ENCODE measurements around the gene NAPB.

Gene NAPB

DNA sequence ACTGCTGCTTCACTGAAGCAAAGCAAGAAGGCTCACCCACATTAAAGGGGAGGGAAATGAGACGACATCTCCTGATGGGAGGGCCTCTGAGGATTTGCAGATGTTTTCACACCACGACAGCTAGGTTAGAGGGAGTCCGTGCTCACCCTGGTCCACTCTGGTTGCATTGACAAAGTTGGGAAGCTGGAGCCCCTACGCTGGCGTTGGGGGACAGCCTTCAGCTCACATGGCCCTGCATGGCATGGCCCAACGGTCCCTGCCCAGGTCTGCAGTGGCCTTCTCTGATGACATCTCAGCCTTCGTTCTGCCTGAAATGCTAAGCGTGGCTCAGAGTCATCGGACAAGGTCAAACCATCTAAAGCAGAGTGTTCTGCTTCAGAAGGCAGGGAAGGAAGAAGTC lies 3.8 kb upstream of the NAPB start:
- no peak for DNase-seq (ENCODE audit: low read depth)
- TF ChIP-seq, protein P1, sequence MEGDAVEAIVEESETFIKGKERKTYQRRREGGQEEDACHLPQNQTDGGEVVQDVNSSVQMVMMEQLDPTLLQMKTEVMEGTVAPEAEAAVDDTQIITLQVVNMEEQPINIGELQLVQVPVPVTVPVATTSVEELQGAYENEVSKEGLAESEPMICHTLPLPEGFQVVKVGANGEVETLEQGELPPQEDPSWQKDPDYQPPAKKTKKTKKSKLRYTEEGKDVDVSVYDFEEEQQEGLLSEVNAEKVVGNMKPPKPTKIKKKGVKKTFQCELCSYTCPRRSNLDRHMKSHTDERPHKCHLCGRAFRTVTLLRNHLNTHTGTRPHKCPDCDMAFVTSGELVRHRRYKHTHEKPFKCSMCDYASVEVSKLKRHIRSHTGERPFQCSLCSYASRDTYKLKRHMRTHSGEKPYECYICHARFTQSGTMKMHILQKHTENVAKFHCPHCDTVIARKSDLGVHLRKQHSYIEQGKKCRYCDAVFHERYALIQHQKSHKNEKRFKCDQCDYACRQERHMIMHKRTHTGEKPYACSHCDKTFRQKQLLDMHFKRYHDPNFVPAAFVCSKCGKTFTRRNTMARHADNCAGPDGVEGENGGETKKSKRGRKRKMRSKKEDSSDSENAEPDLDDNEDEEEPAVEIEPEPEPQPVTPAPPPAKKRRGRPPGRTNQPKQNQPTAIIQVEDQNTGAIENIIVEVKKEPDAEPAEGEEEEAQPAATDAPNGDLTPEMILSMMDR (conservative IDR thresholded peaks at IDR 0.05; ENCODE audit: low read length): no peak
- no peak overlapping the region for H3K4me3 ChIP-seq (ENCODE audit: low read length)

DNA sequence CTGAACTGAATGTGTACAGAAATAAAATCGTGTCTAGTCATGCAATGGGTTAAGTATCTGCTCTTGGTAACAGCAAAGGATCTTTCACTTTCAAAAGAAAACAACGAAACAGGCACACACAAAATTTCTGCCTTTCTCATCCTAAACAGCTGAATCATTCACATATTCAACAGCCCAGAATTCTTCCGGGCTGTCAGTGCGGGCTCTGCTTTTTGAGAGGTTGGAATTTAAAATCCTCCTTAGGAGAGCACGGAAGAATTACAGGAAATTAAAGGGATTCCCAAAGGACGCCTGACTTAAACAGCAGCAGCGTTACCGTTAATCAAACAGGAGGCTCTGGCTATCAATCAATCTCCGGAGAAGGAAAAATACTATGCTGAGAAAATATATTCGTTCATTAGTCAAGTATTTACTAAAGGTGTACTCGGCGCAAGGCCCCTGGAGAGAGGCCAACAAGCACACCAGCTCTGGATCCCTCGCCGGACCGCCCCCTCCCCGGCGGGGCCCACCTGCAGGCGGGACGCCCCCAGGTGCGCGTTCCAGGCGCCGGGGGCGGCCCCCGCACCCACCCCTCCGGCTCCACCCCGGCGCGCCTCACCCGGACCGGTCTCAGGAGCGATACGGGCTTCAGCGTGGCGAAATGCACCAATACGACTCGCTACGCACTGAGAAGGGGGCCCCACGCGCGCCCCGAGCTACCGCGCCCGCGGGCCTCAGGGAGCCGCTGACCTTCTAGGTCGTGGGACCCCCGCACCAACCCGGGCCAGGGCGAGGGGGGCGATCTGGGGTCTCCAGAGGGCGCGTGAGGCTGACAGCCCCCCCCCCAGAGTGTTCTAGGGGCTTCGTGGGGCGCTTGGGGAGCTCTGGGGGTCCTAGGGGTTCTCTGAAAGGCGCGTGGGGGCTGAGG lies 1.0 kb downstream of the NAPB start:
- peak overlapping the region; percentile 90 for H3K4me3 ChIP-seq (ENCODE audit: low read length)
- TF ChIP-seq, protein P1 (conservative IDR thresholded peaks at IDR 0.05; ENCODE audit: low read length): no peak
- peak; percentile 71 for DNase-seq (ENCODE audit: low read depth)

DNA sequence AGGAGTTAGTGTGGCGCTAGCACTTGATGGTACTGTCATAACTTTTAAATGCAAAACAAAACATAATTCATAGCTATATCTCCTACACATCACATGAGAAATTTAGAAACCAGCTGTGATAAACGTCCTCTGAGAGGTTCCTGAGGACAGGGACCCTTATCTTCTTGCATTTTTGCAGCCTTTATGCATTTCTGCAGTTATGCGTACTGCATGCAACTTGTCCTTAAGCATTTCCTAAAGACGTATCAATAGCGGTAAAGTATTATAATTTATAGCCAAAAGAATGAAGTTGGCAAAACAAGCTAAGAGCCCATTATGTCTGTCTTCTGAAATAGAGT lies 1.7 kb downstream of the NAPB start:
- peak overlapping the region; percentile 90 for H3K4me3 ChIP-seq (ENCODE audit: low read length)
- no peak for DNase-seq (ENCODE audit: low read depth)
- TF ChIP-seq, protein P1 (conservative IDR thresholded peaks at IDR 0.05; ENCODE audit: low read length): no peak

DNA sequence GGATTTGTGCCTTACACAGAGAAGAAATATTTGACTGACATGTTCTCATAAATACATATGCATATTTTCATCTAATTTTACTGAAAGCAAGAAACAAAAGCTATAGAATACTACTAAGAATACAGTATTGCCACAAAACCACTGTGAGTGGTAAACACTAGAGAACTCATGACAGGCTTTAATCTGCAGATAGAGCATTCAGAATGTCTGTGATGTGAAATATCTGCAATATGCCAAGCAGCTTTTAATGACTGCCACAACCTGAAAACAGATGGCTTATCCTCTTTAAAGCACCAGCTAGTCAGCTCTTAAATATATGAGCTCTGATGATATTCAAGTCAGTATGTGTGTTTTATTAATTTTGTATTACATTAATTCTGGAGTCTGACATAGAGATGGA lies 3.4 kb downstream of the NAPB start:
- TF ChIP-seq, protein P1 (conservative IDR thresholded peaks at IDR 0.05; ENCODE audit: low read length): no peak
- H3K4me3 ChIP-seq (ENCODE audit: low read length): no peak overlapping the region
- no peak for DNase-seq (ENCODE audit: low read depth)

DNA sequence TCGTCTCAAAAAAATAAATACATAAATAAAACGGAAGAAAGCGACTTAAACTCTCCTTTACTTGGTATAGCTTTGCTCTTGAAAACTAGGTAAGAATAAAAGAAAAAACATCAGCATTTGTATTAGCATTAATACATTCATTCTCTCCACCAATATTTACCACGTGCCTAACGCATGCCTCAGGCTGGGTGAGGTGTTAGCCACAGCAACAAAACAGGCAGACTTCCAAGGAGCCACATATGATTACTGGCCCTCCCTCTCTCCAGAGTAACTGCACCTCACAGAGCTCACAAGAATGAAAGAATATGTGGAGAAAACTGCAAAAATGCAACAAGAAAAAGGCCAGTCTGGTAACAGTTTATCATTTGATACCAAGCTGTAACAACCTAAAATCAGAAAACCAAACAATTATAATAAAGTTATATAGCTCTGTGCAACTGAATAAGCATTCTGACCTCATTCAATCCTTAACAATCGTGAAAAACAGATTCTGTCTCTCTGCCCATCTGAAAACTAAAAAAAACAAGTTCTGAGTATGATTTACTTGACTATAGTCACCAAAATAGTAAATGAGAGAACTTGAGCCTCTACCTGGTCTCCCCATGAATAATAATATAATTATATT lies 5.2 kb downstream of the NAPB start:
- DNase-seq (ENCODE audit: low read depth): peak; percentile 30
- no peak overlapping the region for H3K4me3 ChIP-seq (ENCODE audit: low read length)
- TF ChIP-seq, protein P1 (conservative IDR thresholded peaks at IDR 0.05; ENCODE audit: low read length): no peak

DNA sequence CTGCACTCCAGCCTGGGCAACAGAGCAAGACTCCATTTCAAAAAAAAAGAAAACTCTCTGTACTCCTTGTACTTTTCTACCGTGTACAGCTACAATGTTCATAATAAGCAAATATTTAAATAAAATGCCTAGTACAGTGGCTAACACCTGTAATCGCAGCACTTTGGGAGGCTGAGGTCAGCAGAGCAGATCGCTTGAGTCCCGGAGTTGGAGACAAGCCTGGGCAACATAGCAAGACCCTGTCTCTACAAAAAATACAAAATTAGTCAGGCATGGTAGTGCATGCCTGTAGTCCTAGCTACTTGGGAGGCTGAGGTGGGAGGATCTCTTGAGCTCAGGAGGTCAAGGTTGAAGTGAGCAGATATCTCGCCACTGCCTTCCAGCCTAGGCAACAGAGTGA lies 5.7 kb downstream of the NAPB start:
- DNase-seq (ENCODE audit: low read depth): no peak
- H3K4me3 ChIP-seq (ENCODE audit: low read length): no peak overlapping the region
- TF ChIP-seq, protein P1 (conservative IDR thresholded peaks at IDR 0.05; ENCODE audit: low read length): no peak
